Measurements from ENCODE around the gene BMP8A.
A peak's percentile ranks its signal among the peaks of the same experiment; 100 is the strongest.
"Not testable (repeated sequence)": the region's sequence is repeated elsewhere in the genome, so short reads cannot be mapped to it uniquely, and the experiment has no call there.

Gene BMP8A

GRCh38 chr1:39527190-39527579 is 35.7 kb downstream of the BMP8A start:
- DNase-seq = not testable (repeated sequence)

- no peak for DNase-seq
Observed at GRCh38 chr1:39528082-39528481, 36.6 kb downstream of the BMP8A start.

GRCh38 chr1:39529901-39530535 is 38.6 kb downstream of the BMP8A start:
- no peak for DNase-seq

GRCh38 chr1:39531526-39531925 is 40.1 kb downstream of the BMP8A start:
- no peak for DNase-seq

GRCh38 chr1:39533442-39533841 is 42.0 kb downstream of the BMP8A start:
- DNase-seq = no peak

- no peak for DNase-seq
Observed at GRCh38 chr1:39538531-39539251, 47.3 kb downstream of the BMP8A start.

- peak; percentile 60 for DNase-seq
Observed at GRCh38 chr1:39539252-39539790, 47.9 kb downstream of the BMP8A start.

- no peak for DNase-seq
Observed at GRCh38 chr1:39540504-39541031, 49.1 kb downstream of the BMP8A start.

GRCh38 chr1:39542924-39543323 is 51.5 kb downstream of the BMP8A start:
- no peak for DNase-seq

GRCh38 chr1:39544327-39544726 is 52.9 kb downstream of the BMP8A start:
- no peak for DNase-seq

GRCh38 chr1:39545531-39545930 is 54.1 kb downstream of the BMP8A start:
- no peak for DNase-seq

- no peak for DNase-seq
Observed at GRCh38 chr1:39554277-39554676, 62.8 kb downstream of the BMP8A start.

- DNase-seq = no peak
Observed at GRCh38 chr1:39561279-39561678, 69.8 kb downstream of the BMP8A start.

GRCh38 chr1:39562886-39563285 is 71.5 kb downstream of the BMP8A start:
- DNase-seq = no peak

GRCh38 chr1:39563669-39564068 is 72.2 kb downstream of the BMP8A start:
- DNase-seq = no peak

- no peak for DNase-seq
Observed at GRCh38 chr1:39564340-39564739, 72.9 kb downstream of the BMP8A start.

- DNase-seq = no peak
Observed at GRCh38 chr1:39564941-39565340, 73.5 kb downstream of the BMP8A start.

GRCh38 chr1:39566441-39567137 is 75.2 kb downstream of the BMP8A start:
- DNase-seq = no peak

GRCh38 chr1:39567302-39567701 is 75.9 kb downstream of the BMP8A start:
- DNase-seq = no peak

GRCh38 chr1:39568208-39568607 is 76.8 kb downstream of the BMP8A start:
- DNase-seq = no peak

- DNase-seq = no peak
Observed at GRCh38 chr1:39569034-39569433, 77.6 kb downstream of the BMP8A start.

GRCh38 chr1:39570477-39571177 is 79.2 kb downstream of the BMP8A start:
- DNase-seq = no peak

GRCh38 chr1:39571178-39571483 is 79.7 kb downstream of the BMP8A start:
- no peak for DNase-seq

Measured in fibroblast of skin of abdomen (primary cell).